HCT116 (cell line): ENCODE data around the gene PRKAG3.

Experiments used
- ATF3 ChIP-seq: IDR thresholded peaks from 2 replicates; pipeline ENCODE4 v1.6.1; 2012
- CTCF ChIP-seq, 3 experiments: fragments of 200-600 bp in 1 of 3; sonication (generic) in 1 of 3; IDR thresholded peaks in 2 of 3; conservative IDR thresholded peaks in 1 of 3; 2 replicates each; pipeline ENCODE4 v1.5.1; 2012 to 2017; ENCODE audit warnings: low read depth in 2 of 3, low read length in 2 of 3, antibody characterized with exemption in 1 of 3, borderline replicate concordance in 1 of 3, control low read depth in 1 of 3, mild to moderate bottlenecking in 1 of 3, mixed read lengths in 1 of 3, mixed run types in 1 of 3, moderate library complexity in 1 of 3; ENCODE audit not compliant: insufficient read depth in 1 of 3
- EZH2 ChIP-seq: fragments of 200-600 bp; sonication (generic); IDR thresholded peaks from 2 replicates; pipeline ENCODE4 v1.6.1; 2017; ENCODE audit warnings: antibody characterized with exemption, mixed run types
- POLR2A ChIP-seq: IDR thresholded peaks from 2 replicates; pipeline ENCODE4 v1.7.0; 2011; ENCODE audit warnings: borderline replicate concordance; ENCODE audit not compliant: insufficient read depth, insufficient read length; ENCODE audit errors: extremely low read depth
- SP1 ChIP-seq: IDR thresholded peaks from 2 replicates; pipeline ENCODE4 v1.6.1; 2012; ENCODE audit warnings: low read depth
- YY1 ChIP-seq: IDR thresholded peaks from 2 replicates; pipeline ENCODE4 v1.6.1; 2011; ENCODE audit warnings: low read length, low read depth, moderate library complexity, mild to moderate bottlenecking; ENCODE audit not compliant: insufficient replicate concordance; ENCODE audit errors: extremely low read depth
- ZFX ChIP-seq: fragments of 450-650 bp; IDR thresholded peaks from 2 replicates; pipeline ENCODE4 v1.6.1; 2017

- TF ChIP-seq CTCF (IDR thresholded peaks at IDR 0.05 in 2 of 3, conservative IDR thresholded peaks at IDR 0.05 in 1 of 3; ENCODE audit: borderline replicate concordance in 1 of 3, insufficient read depth in 1 of 3, low read depth in 2 of 3, low read length in 2 of 3) (no peak), POLR2A (no peak), SP1 (no peak), ZFX (no peak), ATF3 (no peak), YY1 (no peak), EZH2 (no peak)
Observed at GRCh38 chr2:218869064-218869463, 37.5 kb upstream of the PRKAG3 start.
